ENCODE data around the gene FERMT3. TPM values are rescaled to one million over a fixed set of nuclear protein-coding genes. Genes with fewer than 3 reads are reported as not detected.

The FERMT3 gene
- total RNA-seq, 1 experiment from 2014 or later: 72.7 TPM

- H3K27me3 ChIP-seq (ENCODE audit: low read length): no peaks in the 10 kb centered on the region
- peak; percentile 97 for DNase-seq
These were observed 19.3 kb downstream of the FERMT3 start, which contains the start of the genes NUDT22 and TRPT1 for GRCh38 chr11:64225608-64226506. Gene NUDT22, plus strand, starts transcription at chr11:64226274. Its CDS starts 379 bp downstream, at chr11:64226653. Gene TRPT1, minus strand, starts transcription at chr11:64226186. Its CDS starts 326 bp downstream, at chr11:64225860.

GRCh38 chr11:64226507-64227051 lies 20.1 kb downstream of the FERMT3 start:
- Histone ChIP-seq H3K27me3 (ENCODE audit: low read length) (no peaks in the 10 kb centered on the region), H3K4me2 (ENCODE audit: low read depth, low read length, poor library complexity, severe bottlenecking) (peak overlapping the region; percentile 100), H3K9me2 (replicated peaks; ENCODE audit: insufficient read depth, low read length) (no peaks in the 10 kb centered on the region), H3K36me3 (ENCODE audit: insufficient read depth, low read length) (no peaks in the 10 kb centered on the region), H3K4me3 (ENCODE audit: low read length) (peak overlapping the region; percentile 99), H3K79me2 (ENCODE audit: low read length) (peaks cover 16% of the 10 kb centered on the region), H4K20me1 (ENCODE audit: insufficient read depth, low read depth, low read length) (no peaks in the 10 kb centered on the region), H3K27ac (ENCODE audit: low read length) (peak overlapping the region; percentile 87), H2AFZ (ENCODE audit: low read length) (no peak overlapping the region), H3K4me1 (ENCODE audit: low read length) (peaks cover 57% of the 10 kb centered on the region), H3K9ac (ENCODE audit: low read length) (peak overlapping the region; percentile 100), H3K9me3 (ENCODE audit: low read length) (no peaks in the 10 kb centered on the region)
- DNase-seq: peak; percentile 93

More at GRCh38 chr11:64225608-64226506, 19.3 kb downstream of the FERMT3 start, which contains the start of the genes NUDT22 and TRPT1:
- Histone ChIP-seq H3K27ac (ENCODE audit: low read length) (peak within 1 kb of the TSS; percentile 87), H3K9ac (ENCODE audit: low read length) (peak within 1 kb of the TSS; percentile 100), H3K4me1 (ENCODE audit: low read length) (peaks cover 51% of the 10 kb centered on the region), H3K36me3 (ENCODE audit: insufficient read depth, low read length) (0 out of 2 replicates have a peak, but pooled peaks cover 4% of the 10 kb centered on the region), H4K20me1 (ENCODE audit: insufficient read depth, low read depth, low read length) (no peaks in the 10 kb centered on the region), H3K4me2 (ENCODE audit: low read depth, low read length, poor library complexity, severe bottlenecking) (peak within 1 kb of the TSS; percentile 100), H3K4me3 (ENCODE audit: low read length) (peak within 1 kb of the TSS; percentile 99), H3K79me2 (ENCODE audit: low read length) (peaks cover 16% of the 10 kb centered on the region), H3K9me3 (ENCODE audit: low read length) (no peaks in the 10 kb centered on the region), H2AFZ (ENCODE audit: low read length) (0 out of 2 replicates have a peak within 1 kb of the TSS, but pooled peaks have one; percentile 32), H3K9me2 (replicated peaks; ENCODE audit: insufficient read depth, low read length) (no peaks in the 10 kb centered on the region)

GRCh38 chr11:64227405-64227956 lies 21.0 kb downstream of the FERMT3 start:
- no peaks in the 10 kb centered on the region for H3K9me2 ChIP-seq (replicated peaks; ENCODE audit: insufficient read depth, low read length)
- no peaks in the 10 kb centered on the region for H3K36me3 ChIP-seq (ENCODE audit: insufficient read depth, low read length)
- no peaks in the 10 kb centered on the region for H4K20me1 ChIP-seq (ENCODE audit: insufficient read depth, low read depth, low read length)
- peaks cover 16% of the 10 kb centered on the region for H3K79me2 ChIP-seq (ENCODE audit: low read length)
- peak overlapping the region; percentile 100 for H3K4me2 ChIP-seq (ENCODE audit: low read depth, low read length, poor library complexity, severe bottlenecking)
- H3K27me3 ChIP-seq (ENCODE audit: low read length): no peaks in the 10 kb centered on the region
- peak overlapping the region; percentile 87 for H3K27ac ChIP-seq (ENCODE audit: low read length)
- H3K9me3 ChIP-seq (ENCODE audit: low read length): no peaks in the 10 kb centered on the region
- peak overlapping the region; percentile 99 for H3K4me3 ChIP-seq (ENCODE audit: low read length)
- H2AFZ ChIP-seq (ENCODE audit: low read length): no peak overlapping the region
- no peak for DNase-seq
- peaks cover 66% of the 10 kb centered on the region for H3K4me1 ChIP-seq (ENCODE audit: low read length)
- peak overlapping the region; percentile 100 for H3K9ac ChIP-seq (ENCODE audit: low read length)

GRCh38 chr11:64229090-64229743 lies 22.7 kb downstream of the FERMT3 start:
- H3K4me1 ChIP-seq (ENCODE audit: low read length): peaks cover 71% of the 10 kb centered on the region
- peaks cover 16% of the 10 kb centered on the region for H3K79me2 ChIP-seq (ENCODE audit: low read length)
- no peak overlapping the region for H2AFZ ChIP-seq (ENCODE audit: low read length)
- H3K9me2 ChIP-seq (replicated peaks; ENCODE audit: insufficient read depth, low read length): no peaks in the 10 kb centered on the region
- no peaks in the 10 kb centered on the region for H3K27me3 ChIP-seq (ENCODE audit: low read length)
- peak overlapping the region; percentile 81; the same call in 1 of the 2 replicates for H3K4me3 ChIP-seq (ENCODE audit: low read length)
- H3K27ac ChIP-seq (ENCODE audit: low read length): peak overlapping the region; percentile 74
- H3K36me3 ChIP-seq (ENCODE audit: insufficient read depth, low read length): no peaks in the 10 kb centered on the region
- no peaks in the 10 kb centered on the region for H3K9me3 ChIP-seq (ENCODE audit: low read length)
- H3K4me2 ChIP-seq (ENCODE audit: low read depth, low read length, poor library complexity, severe bottlenecking): peak overlapping the region; percentile 86
- no peak for DNase-seq
- no peaks in the 10 kb centered on the region for H4K20me1 ChIP-seq (ENCODE audit: insufficient read depth, low read depth, low read length)
- peak overlapping the region; percentile 60 for H3K9ac ChIP-seq (ENCODE audit: low read length)

- H3K4me2 ChIP-seq (ENCODE audit: low read depth, low read length, poor library complexity, severe bottlenecking): peak overlapping the region; percentile 86
- peak overlapping the region; percentile 60 for H3K9ac ChIP-seq (ENCODE audit: low read length)
- peak overlapping the region; percentile 74 for H3K27ac ChIP-seq (ENCODE audit: low read length)
- no peaks in the 10 kb centered on the region for H3K9me3 ChIP-seq (ENCODE audit: low read length)
- peak overlapping the region; percentile 81 for H3K4me3 ChIP-seq (ENCODE audit: low read length)
- H3K4me1 ChIP-seq (ENCODE audit: low read length): peaks cover 66% of the 10 kb centered on the region
- no peak for DNase-seq
- no peaks in the 10 kb centered on the region for H3K36me3 ChIP-seq (ENCODE audit: insufficient read depth, low read length)
- no peaks in the 10 kb centered on the region for H3K27me3 ChIP-seq (ENCODE audit: low read length)
- H4K20me1 ChIP-seq (ENCODE audit: insufficient read depth, low read depth, low read length): no peaks in the 10 kb centered on the region
- no peak overlapping the region for H2AFZ ChIP-seq (ENCODE audit: low read length)
- H3K79me2 ChIP-seq (ENCODE audit: low read length): peaks cover 16% of the 10 kb centered on the region
- no peaks in the 10 kb centered on the region for H3K9me2 ChIP-seq (replicated peaks; ENCODE audit: insufficient read depth, low read length)
These were observed 23.2 kb downstream of the FERMT3 start for GRCh38 chr11:64229744-64230170.

GRCh38 chr11:64230171-64230984 lies 23.9 kb downstream of the FERMT3 start, which contains the start of gene DNAJC4:
Gene DNAJC4, plus strand, starts transcription at chr11:64230548. Its CDS starts 307 bp downstream, at chr11:64230855.
- Histone ChIP-seq H3K4me1 (ENCODE audit: low read length) (peaks cover 64% of the 10 kb centered on the region), H3K9me2 (replicated peaks; ENCODE audit: insufficient read depth, low read length) (no peaks in the 10 kb centered on the region), H3K9me3 (ENCODE audit: low read length) (no peaks in the 10 kb centered on the region), H3K4me2 (ENCODE audit: low read depth, low read length, poor library complexity, severe bottlenecking) (peak within 1 kb of the TSS; percentile 86), H2AFZ (ENCODE audit: low read length) (no peak within 1 kb of the TSS; the same call in 1 of the 2 replicates), H3K27me3 (ENCODE audit: low read length) (no peaks in the 10 kb centered on the region), H3K27ac (ENCODE audit: low read length) (peak within 1 kb of the TSS; percentile 75), H3K4me3 (ENCODE audit: low read length) (peak within 1 kb of the TSS; percentile 81), H3K79me2 (ENCODE audit: low read length) (peaks cover 19% of the 10 kb centered on the region), H4K20me1 (ENCODE audit: insufficient read depth, low read depth, low read length) (0 out of 2 replicates have a peak, but pooled peaks cover 4% of the 10 kb centered on the region), H3K9ac (ENCODE audit: low read length) (peak within 1 kb of the TSS; percentile 74), H3K36me3 (ENCODE audit: insufficient read depth, low read length) (no peaks in the 10 kb centered on the region)
- peak; percentile 97 for DNase-seq

- H3K9me3 ChIP-seq (ENCODE audit: low read length): no peaks in the 10 kb centered on the region
- peak overlapping the region; percentile 75 for H3K27ac ChIP-seq (ENCODE audit: low read length)
- H3K36me3 ChIP-seq (ENCODE audit: insufficient read depth, low read length): no peaks in the 10 kb centered on the region
- H2AFZ ChIP-seq (ENCODE audit: low read length): no peak overlapping the region; the same call in 1 of the 2 replicates
- peak overlapping the region; percentile 81 for H3K4me3 ChIP-seq (ENCODE audit: low read length)
- 0 out of 2 replicates have a peak, but pooled peaks cover 7% of the 10 kb centered on the region for H4K20me1 ChIP-seq (ENCODE audit: insufficient read depth, low read depth, low read length)
- peak; percentile 72 for DNase-seq
- no peaks in the 10 kb centered on the region for H3K27me3 ChIP-seq (ENCODE audit: low read length)
- peaks cover 25% of the 10 kb centered on the region for H3K79me2 ChIP-seq (ENCODE audit: low read length)
- H3K9me2 ChIP-seq (replicated peaks; ENCODE audit: insufficient read depth, low read length): no peaks in the 10 kb centered on the region
- H3K4me2 ChIP-seq (ENCODE audit: low read depth, low read length, poor library complexity, severe bottlenecking): peak overlapping the region; percentile 86
- H3K9ac ChIP-seq (ENCODE audit: low read length): peak overlapping the region; percentile 74
- H3K4me1 ChIP-seq (ENCODE audit: low read length): peaks cover 67% of the 10 kb centered on the region
These were observed 24.5 kb downstream of the FERMT3 start for GRCh38 chr11:64230985-64231365.

All from Karpas-422 (cell line).